ENCODE results near the gene TNXB.

TNXB gene

DNA sequence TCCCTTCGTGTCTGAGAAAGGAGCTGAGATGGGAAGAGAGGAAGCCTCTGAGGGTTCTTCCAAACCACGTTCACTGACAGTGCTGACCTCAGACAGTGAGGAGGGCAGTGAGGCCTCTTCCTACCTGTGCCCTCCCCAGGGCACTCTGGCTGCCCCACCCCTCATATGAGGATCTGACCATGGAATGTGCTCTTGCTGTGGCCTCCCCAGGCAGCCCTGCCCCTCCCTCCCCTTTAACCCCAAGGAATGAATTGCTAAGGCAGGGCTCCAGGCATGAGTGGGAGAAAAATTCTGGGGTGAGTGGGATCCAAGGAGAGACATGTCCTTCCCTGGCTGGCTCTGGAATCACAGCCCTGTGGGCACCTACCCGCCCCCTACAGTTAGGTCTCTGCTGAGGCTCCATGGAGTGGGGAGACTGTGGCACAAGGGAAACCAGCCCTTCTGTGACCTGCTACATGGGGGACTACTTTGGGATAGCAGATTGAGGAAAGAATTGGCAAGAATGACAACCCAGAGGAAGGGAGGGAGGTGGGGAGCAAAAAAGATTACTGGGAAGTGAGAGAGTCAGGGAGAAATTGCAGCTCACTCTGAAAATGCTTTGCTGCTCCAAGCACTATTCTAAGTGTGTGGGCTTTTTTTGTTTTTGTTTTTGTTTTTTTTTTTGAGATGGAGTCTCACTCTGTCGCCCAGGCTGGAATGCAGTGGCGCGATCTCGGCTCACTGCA, 29.4 kb downstream of the TNXB start:
- TF ChIP-seq EP300 (IDR thresholded peaks at IDR 0.05; ENCODE audit: borderline replicate concordance) (no peak), TEAD4 (IDR thresholded peaks at IDR 0.05) (no peak), RAD21 (IDR thresholded peaks at IDR 0.05; ENCODE audit: low read depth) (no peak), CEBPB (IDR thresholded peaks at IDR 0.05) (no peak), ZBTB7A (IDR thresholded peaks at IDR 0.05; ENCODE audit: low read depth) (no peak), TAF1 (IDR thresholded peaks at IDR 0.05; ENCODE audit: low read depth) (no peak), EGR1 (IDR thresholded peaks at IDR 0.05) (no peak), TCF12 (IDR thresholded peaks at IDR 0.05; ENCODE audit: low read depth) (no peak), FOXM1 (IDR thresholded peaks at IDR 0.05; ENCODE audit: borderline replicate concordance, low read depth) (no peak), YY1 (IDR thresholded peaks at IDR 0.05; ENCODE audit: low read depth) (no peak), CREB1 (IDR thresholded peaks at IDR 0.05; ENCODE audit: low read depth) (no peak), NFIC (IDR thresholded peaks at IDR 0.05) (no peak)
- TF ChIP-seq, protein P1, sequence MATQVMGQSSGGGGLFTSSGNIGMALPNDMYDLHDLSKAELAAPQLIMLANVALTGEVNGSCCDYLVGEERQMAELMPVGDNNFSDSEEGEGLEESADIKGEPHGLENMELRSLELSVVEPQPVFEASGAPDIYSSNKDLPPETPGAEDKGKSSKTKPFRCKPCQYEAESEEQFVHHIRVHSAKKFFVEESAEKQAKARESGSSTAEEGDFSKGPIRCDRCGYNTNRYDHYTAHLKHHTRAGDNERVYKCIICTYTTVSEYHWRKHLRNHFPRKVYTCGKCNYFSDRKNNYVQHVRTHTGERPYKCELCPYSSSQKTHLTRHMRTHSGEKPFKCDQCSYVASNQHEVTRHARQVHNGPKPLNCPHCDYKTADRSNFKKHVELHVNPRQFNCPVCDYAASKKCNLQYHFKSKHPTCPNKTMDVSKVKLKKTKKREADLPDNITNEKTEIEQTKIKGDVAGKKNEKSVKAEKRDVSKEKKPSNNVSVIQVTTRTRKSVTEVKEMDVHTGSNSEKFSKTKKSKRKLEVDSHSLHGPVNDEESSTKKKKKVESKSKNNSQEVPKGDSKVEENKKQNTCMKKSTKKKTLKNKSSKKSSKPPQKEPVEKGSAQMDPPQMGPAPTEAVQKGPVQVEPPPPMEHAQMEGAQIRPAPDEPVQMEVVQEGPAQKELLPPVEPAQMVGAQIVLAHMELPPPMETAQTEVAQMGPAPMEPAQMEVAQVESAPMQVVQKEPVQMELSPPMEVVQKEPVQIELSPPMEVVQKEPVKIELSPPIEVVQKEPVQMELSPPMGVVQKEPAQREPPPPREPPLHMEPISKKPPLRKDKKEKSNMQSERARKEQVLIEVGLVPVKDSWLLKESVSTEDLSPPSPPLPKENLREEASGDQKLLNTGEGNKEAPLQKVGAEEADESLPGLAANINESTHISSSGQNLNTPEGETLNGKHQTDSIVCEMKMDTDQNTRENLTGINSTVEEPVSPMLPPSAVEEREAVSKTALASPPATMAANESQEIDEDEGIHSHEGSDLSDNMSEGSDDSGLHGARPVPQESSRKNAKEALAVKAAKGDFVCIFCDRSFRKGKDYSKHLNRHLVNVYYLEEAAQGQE (IDR thresholded peaks at IDR 0.05; ENCODE audit: low read depth): no peak
- TF ChIP-seq, protein P2, sequence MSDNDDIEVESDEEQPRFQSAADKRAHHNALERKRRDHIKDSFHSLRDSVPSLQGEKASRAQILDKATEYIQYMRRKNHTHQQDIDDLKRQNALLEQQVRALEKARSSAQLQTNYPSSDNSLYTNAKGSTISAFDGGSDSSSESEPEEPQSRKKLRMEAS (IDR thresholded peaks at IDR 0.05): no peak
- TF ChIP-seq, protein P3, sequence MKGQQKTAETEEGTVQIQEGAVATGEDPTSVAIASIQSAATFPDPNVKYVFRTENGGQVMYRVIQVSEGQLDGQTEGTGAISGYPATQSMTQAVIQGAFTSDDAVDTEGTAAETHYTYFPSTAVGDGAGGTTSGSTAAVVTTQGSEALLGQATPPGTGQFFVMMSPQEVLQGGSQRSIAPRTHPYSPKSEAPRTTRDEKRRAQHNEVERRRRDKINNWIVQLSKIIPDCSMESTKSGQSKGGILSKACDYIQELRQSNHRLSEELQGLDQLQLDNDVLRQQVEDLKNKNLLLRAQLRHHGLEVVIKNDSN (IDR thresholded peaks at IDR 0.05): no peak

DNA sequence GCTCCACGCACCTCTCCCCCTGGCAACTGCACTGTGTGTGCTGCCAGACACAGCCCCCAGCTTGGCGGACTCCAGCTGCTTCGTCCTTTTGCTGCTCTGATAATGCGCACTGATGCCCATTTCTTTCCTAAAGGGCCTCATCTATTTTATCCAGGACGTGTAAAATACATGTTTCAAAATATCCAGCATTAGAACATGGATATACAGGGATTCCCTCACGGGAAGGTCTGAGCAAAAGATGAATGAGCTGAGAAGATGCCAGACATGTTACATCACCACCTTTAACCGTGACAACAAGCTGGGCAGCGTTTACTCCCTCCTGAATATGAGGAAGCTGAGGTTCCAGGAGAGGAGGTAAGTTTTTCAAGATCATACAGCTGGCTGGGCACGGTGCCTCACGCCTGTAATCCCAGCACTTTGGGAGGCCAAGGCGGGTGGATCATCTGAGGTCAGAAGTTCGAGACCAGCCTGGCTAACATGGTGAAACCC, 32.8 kb downstream of the TNXB start:
- TF ChIP-seq, protein P2 (IDR thresholded peaks at IDR 0.05): no peak
- TF ChIP-seq TCF12 (IDR thresholded peaks at IDR 0.05; ENCODE audit: low read depth) (no peak), TAF1 (IDR thresholded peaks at IDR 0.05; ENCODE audit: low read depth) (no peak), FOXM1 (IDR thresholded peaks at IDR 0.05; ENCODE audit: borderline replicate concordance, low read depth) (no peak), CREB1 (IDR thresholded peaks at IDR 0.05; ENCODE audit: low read depth) (no peak)

DNA sequence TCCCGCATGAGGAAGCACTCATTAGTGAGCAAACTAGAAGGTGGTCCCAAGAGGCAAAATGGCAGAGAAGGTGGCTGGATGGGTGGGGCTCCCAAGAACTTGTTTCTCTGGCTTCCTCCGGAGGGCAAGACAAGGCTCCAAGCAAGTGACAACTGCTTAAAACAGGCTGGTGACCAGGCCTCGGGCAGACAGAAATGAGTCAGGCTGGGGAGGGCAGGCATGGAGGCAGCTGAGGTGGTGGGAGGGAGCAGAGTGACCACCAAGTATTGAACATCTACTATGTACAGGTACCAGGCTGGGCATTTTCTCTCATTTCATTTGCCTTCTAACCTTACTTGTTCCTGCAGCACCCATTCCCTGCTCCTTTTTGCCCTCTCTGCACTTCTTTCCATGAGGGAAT, 33.4 kb downstream of the TNXB start:
- TF ChIP-seq, protein P1 (IDR thresholded peaks at IDR 0.05; ENCODE audit: low read depth): no peak
- no peak for TF ChIP-seq NFIC (IDR thresholded peaks at IDR 0.05)
- no peak for TF ChIP-seq CEBPB (IDR thresholded peaks at IDR 0.05)
- TF ChIP-seq EP300 (IDR thresholded peaks at IDR 0.05; ENCODE audit: borderline replicate concordance): no peak
- no peak for TF ChIP-seq FOXM1 (IDR thresholded peaks at IDR 0.05; ENCODE audit: borderline replicate concordance, low read depth)
- TF ChIP-seq TAF1 (IDR thresholded peaks at IDR 0.05; ENCODE audit: low read depth): no peak
- TF ChIP-seq TEAD4 (IDR thresholded peaks at IDR 0.05): no peak
- no peak for TF ChIP-seq TCF12 (IDR thresholded peaks at IDR 0.05; ENCODE audit: low read depth)
- no peak for TF ChIP-seq ZBTB7A (IDR thresholded peaks at IDR 0.05; ENCODE audit: low read depth)
- TF ChIP-seq CREB1 (IDR thresholded peaks at IDR 0.05; ENCODE audit: low read depth): no peak
- TF ChIP-seq, protein P3 (IDR thresholded peaks at IDR 0.05): no peak
- no peak for TF ChIP-seq YY1 (IDR thresholded peaks at IDR 0.05; ENCODE audit: low read depth)
- TF ChIP-seq RAD21 (IDR thresholded peaks at IDR 0.05; ENCODE audit: low read depth): no peak
- TF ChIP-seq, protein P2 (IDR thresholded peaks at IDR 0.05): no peak
- no peak for TF ChIP-seq EGR1 (IDR thresholded peaks at IDR 0.05)

DNA sequence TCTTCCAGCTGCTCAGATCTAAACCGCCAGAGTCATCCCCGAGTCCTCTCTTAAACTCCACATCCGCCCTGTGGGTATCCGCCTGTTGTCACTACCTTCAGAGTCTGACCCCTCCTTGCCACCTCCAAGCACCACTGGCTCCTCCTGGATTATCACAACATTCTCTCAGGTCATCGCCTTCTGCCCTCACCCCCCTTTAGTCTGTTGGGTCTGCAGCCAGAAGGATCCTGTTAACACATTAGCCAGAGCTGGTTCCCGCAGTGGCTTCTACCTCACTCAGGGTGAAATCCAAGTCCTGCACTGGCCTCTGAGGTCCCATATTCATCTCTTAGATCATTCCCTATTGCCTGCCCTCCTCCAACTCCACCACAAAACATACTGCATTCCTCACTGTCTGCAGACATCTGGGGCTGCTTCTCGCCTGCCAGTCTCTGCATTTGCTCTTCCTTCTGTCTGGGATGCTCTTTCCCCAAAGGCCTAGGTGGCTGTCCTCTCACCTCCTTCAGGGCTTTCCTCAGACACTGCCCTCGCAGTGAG, 34.1 kb downstream of the TNXB start:
- TF ChIP-seq NFIC (IDR thresholded peaks at IDR 0.05) (no peak), TCF12 (IDR thresholded peaks at IDR 0.05; ENCODE audit: low read depth) (no peak), ZBTB7A (IDR thresholded peaks at IDR 0.05; ENCODE audit: low read depth) (no peak)

DNA sequence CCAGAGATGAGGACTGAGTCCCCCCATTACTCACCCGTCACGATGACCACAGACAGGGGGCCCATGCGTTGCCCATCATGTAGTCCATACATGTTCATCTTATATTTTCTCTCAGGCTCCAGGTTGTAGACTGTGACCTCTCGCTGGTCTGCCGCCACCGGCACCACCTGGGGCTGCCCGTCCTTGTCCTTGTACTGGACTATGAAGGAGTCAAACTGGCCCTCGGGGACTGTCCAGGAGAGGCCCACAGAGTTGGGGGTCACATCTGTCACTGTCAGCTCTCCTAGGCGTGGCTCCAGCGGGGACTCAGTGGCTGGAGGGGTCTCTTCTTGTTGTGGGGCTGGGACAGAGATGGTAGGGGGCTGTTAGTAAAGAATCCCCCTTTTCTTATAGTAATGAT, 35.5 kb downstream of the TNXB start:
- TF ChIP-seq TCF12 (IDR thresholded peaks at IDR 0.05; ENCODE audit: low read depth): no peak
- no peak for TF ChIP-seq CREB1 (IDR thresholded peaks at IDR 0.05; ENCODE audit: low read depth)
- no peak for TF ChIP-seq RAD21 (IDR thresholded peaks at IDR 0.05; ENCODE audit: low read depth)
- TF ChIP-seq CEBPB (IDR thresholded peaks at IDR 0.05): no peak
- TF ChIP-seq, protein P2 (IDR thresholded peaks at IDR 0.05): no peak
- TF ChIP-seq ZBTB7A (IDR thresholded peaks at IDR 0.05; ENCODE audit: low read depth): no peak
- no peak for TF ChIP-seq EGR1 (IDR thresholded peaks at IDR 0.05)
- no peak for TF ChIP-seq EP300 (IDR thresholded peaks at IDR 0.05; ENCODE audit: borderline replicate concordance)
- TF ChIP-seq, protein P1 (IDR thresholded peaks at IDR 0.05; ENCODE audit: low read depth): no peak
- TF ChIP-seq, protein P3 (IDR thresholded peaks at IDR 0.05): no peak
- TF ChIP-seq NFIC (IDR thresholded peaks at IDR 0.05): no peak
- no peak for TF ChIP-seq TAF1 (IDR thresholded peaks at IDR 0.05; ENCODE audit: low read depth)

Measured in Ishikawa (cell line).